HEK293 (cell line): ENCODE results near the gene KLLN.

Source experiments
- ZBTB7A ChIP-seq: fragments of 450-650 bp; formaldehyde crosslinking; IDR thresholded peaks from 2 replicates; pipeline ENCODE4 v1.5.1; 2016; ENCODE audit warnings: low read depth, missing biosample characterization, missing genetic modification characterization
- ZNF311 ChIP-seq: fragments of 450-650 bp; formaldehyde crosslinking; IDR thresholded peaks from 2 replicates; pipeline ENCODE4 v1.5.1; 2017; ENCODE audit warnings: missing biosample characterization, missing genetic modification characterization, borderline replicate concordance
- TF ChIP-seq, protein P1 (sequence below): fragments of 450-650 bp; formaldehyde crosslinking; IDR thresholded peaks from 2 replicates; pipeline ENCODE4 v1.5.1; 2016; ENCODE audit warnings: missing biosample characterization, missing genetic modification characterization
- TF ChIP-seq, protein P2 (sequence below): fragments of 450-650 bp; formaldehyde crosslinking; IDR thresholded peaks from 2 replicates; pipeline ENCODE4 v1.5.1; 2017; ENCODE audit warnings: missing biosample characterization, missing genetic modification characterization

GRCh38 chr10:87875929-87876571 lies 12.7 kb upstream of the KLLN start:
- TF ChIP-seq, protein P1, sequence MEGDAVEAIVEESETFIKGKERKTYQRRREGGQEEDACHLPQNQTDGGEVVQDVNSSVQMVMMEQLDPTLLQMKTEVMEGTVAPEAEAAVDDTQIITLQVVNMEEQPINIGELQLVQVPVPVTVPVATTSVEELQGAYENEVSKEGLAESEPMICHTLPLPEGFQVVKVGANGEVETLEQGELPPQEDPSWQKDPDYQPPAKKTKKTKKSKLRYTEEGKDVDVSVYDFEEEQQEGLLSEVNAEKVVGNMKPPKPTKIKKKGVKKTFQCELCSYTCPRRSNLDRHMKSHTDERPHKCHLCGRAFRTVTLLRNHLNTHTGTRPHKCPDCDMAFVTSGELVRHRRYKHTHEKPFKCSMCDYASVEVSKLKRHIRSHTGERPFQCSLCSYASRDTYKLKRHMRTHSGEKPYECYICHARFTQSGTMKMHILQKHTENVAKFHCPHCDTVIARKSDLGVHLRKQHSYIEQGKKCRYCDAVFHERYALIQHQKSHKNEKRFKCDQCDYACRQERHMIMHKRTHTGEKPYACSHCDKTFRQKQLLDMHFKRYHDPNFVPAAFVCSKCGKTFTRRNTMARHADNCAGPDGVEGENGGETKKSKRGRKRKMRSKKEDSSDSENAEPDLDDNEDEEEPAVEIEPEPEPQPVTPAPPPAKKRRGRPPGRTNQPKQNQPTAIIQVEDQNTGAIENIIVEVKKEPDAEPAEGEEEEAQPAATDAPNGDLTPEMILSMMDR: no peak
- TF ChIP-seq, protein P2, sequence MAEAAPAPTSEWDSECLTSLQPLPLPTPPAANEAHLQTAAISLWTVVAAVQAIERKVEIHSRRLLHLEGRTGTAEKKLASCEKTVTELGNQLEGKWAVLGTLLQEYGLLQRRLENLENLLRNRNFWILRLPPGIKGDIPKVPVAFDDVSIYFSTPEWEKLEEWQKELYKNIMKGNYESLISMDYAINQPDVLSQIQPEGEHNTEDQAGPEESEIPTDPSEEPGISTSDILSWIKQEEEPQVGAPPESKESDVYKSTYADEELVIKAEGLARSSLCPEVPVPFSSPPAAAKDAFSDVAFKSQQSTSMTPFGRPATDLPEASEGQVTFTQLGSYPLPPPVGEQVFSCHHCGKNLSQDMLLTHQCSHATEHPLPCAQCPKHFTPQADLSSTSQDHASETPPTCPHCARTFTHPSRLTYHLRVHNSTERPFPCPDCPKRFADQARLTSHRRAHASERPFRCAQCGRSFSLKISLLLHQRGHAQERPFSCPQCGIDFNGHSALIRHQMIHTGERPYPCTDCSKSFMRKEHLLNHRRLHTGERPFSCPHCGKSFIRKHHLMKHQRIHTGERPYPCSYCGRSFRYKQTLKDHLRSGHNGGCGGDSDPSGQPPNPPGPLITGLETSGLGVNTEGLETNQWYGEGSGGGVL (tag by site-specific recombination): no peak
- no peak for TF ChIP-seq ZBTB7A (tag by site-specific recombination)
- TF ChIP-seq ZNF311 (tag by site-specific recombination): no peak
